IPS-18c (cell line): Measurements from ENCODE around the gene KCND1.

Source experiments
- H3K4me3 ChIP-seq: 2 replicates; pipeline ENCODE4 v1.7.0; 2013; ENCODE audit warnings: low read depth, mild to moderate bottlenecking, low read length, moderate library complexity; ENCODE audit not compliant: insufficient read depth
- H3K9me3 ChIP-seq: one replicate; pipeline ENCODE4 v1.6.1; 2013; ENCODE audit warnings: mild to moderate bottlenecking, low read length, moderate library complexity; ENCODE audit not compliant: control insufficient read depth, insufficient read depth

Gene KCND1

GRCh38 chrX:48923771-48924170 is 47.9 kb downstream of the KCND1 start:
- Histone ChIP-seq H3K9me3 (peaks cover 11% of the 10 kb centered on the region), H3K4me3 (no peak overlapping the region; the same call in 1 of the 2 replicates)

- H3K9me3 ChIP-seq: peaks cover 13% of the 10 kb centered on the region
- H3K4me3 ChIP-seq: no peak overlapping the region
Observed at GRCh38 chrX:48920718-48921104, 50.9 kb downstream of the KCND1 start.

GRCh38 chrX:48919947-48920717 is 51.5 kb downstream of the KCND1 start:
- Histone ChIP-seq H3K9me3 (peaks cover 11% of the 10 kb centered on the region), H3K4me3 (peak overlapping the region; percentile 47; the same call in 1 of the 2 replicates)

- Histone ChIP-seq H3K4me3 (peak overlapping the region; percentile 47), H3K9me3 (peaks cover 11% of the 10 kb centered on the region)
Observed at GRCh38 chrX:48919360-48919841, 52.2 kb downstream of the KCND1 start.

- H3K4me3 ChIP-seq: peak within 1 kb of the TSS; percentile 72
- peaks cover 7% of the 10 kb centered on the region for H3K9me3 ChIP-seq
Observed at GRCh38 chrX:48918643-48919340, 52.9 kb downstream of the KCND1 start, which contains the start of gene PIM2. Gene PIM2 (minus strand): TSS chrX:48919024. CDS start chrX:48918834, 190 bp downstream.

GRCh38 chrX:48918301-48918642 is 53.4 kb downstream of the KCND1 start:
- Histone ChIP-seq H3K4me3 (peak overlapping the region; percentile 72), H3K9me3 (peaks cover 7% of the 10 kb centered on the region)

GRCh38 chrX:48917139-48918001 is 54.3 kb downstream of the KCND1 start:
- H3K9me3 ChIP-seq: peaks cover 4% of the 10 kb centered on the region
- H3K4me3 ChIP-seq: peak overlapping the region; percentile 72

GRCh38 chrX:48914593-48915493 is 56.8 kb downstream of the KCND1 start:
- no peak overlapping the region for H3K4me3 ChIP-seq
- H3K9me3 ChIP-seq: peaks cover 10% of the 10 kb centered on the region

GRCh38 chrX:48913605-48914366 is 57.9 kb downstream of the KCND1 start:
- Histone ChIP-seq H3K4me3 (peak overlapping the region; percentile 3; the same call in 1 of the 2 replicates), H3K9me3 (peaks cover 10% of the 10 kb centered on the region)

GRCh38 chrX:48911412-48912182 is 60.0 kb downstream of the KCND1 start, which contains the start of gene SLC35A2:
Gene SLC35A2 (minus strand): TSS chrX:48911646. CDS start chrX:48911636, 10 bp downstream.
- peaks cover 7% of the 10 kb centered on the region for H3K9me3 ChIP-seq
- H3K4me3 ChIP-seq: peak within 1 kb of the TSS; percentile 64
